DND-41 (cell line): ENCODE results near the gene TMEM260.

Experiments used
- EZH2 ChIP-seq: IDR thresholded peaks from 3 replicates; pipeline ENCODE4 v1.6.1; 2012; ENCODE audit warnings: borderline replicate concordance, low read depth, mild to moderate bottlenecking, moderate library complexity, low read length, inconsistent platforms; ENCODE audit not compliant: severe bottlenecking
- TF ChIP-seq, protein P1 (sequence below): IDR thresholded peaks from 2 replicates; pipeline ENCODE4 v1.5.1; 2012; ENCODE audit warnings: borderline replicate concordance, low read length, moderate library complexity, mild to moderate bottlenecking; ENCODE audit not compliant: poor library complexity, severe bottlenecking; ENCODE audit errors: extremely low read depth

DNA sequence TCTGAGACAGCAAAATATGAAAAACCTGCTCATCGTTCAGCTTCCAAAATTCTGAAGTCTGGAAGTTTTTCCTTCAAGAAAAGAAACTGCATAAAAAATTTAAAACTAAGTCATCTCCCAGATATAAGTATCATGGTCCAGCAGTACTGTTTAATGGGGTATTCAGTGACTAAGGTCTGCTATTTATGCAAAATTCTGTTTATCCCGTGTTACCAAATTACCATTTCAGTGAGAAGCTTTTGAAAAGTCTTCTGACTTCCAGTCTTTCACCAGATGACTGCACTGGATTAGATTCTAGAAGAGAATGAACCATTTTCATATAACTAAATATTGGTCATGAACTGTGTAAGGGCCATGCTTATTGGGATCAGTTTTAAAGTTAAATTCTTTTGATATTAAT lies 67.9 kb downstream of the TMEM260 start:
- TF ChIP-seq, protein P1, sequence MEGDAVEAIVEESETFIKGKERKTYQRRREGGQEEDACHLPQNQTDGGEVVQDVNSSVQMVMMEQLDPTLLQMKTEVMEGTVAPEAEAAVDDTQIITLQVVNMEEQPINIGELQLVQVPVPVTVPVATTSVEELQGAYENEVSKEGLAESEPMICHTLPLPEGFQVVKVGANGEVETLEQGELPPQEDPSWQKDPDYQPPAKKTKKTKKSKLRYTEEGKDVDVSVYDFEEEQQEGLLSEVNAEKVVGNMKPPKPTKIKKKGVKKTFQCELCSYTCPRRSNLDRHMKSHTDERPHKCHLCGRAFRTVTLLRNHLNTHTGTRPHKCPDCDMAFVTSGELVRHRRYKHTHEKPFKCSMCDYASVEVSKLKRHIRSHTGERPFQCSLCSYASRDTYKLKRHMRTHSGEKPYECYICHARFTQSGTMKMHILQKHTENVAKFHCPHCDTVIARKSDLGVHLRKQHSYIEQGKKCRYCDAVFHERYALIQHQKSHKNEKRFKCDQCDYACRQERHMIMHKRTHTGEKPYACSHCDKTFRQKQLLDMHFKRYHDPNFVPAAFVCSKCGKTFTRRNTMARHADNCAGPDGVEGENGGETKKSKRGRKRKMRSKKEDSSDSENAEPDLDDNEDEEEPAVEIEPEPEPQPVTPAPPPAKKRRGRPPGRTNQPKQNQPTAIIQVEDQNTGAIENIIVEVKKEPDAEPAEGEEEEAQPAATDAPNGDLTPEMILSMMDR = no peak
- no peak for TF ChIP-seq EZH2
